NCI-H446 treated with DMSO at 0.1 percent for 48 hours (cell line): ENCODE measurements around the gene NOTO.

Source experiments
- DNase-seq: peaks from one replicate; lab custom pipeline; 2025; lab: John Stamatoyannopoulos, UW

Gene NOTO

GRCh38 chr2:73233932-73234832 is 31.8 kb downstream of the NOTO start, which contains the start of gene CCT7:
Gene CCT7, plus strand, starts transcription at chr2:73234308. Its CDS starts 71 bp downstream, at chr2:73234379.
- DNase-seq: peak; percentile 89

DNA sequence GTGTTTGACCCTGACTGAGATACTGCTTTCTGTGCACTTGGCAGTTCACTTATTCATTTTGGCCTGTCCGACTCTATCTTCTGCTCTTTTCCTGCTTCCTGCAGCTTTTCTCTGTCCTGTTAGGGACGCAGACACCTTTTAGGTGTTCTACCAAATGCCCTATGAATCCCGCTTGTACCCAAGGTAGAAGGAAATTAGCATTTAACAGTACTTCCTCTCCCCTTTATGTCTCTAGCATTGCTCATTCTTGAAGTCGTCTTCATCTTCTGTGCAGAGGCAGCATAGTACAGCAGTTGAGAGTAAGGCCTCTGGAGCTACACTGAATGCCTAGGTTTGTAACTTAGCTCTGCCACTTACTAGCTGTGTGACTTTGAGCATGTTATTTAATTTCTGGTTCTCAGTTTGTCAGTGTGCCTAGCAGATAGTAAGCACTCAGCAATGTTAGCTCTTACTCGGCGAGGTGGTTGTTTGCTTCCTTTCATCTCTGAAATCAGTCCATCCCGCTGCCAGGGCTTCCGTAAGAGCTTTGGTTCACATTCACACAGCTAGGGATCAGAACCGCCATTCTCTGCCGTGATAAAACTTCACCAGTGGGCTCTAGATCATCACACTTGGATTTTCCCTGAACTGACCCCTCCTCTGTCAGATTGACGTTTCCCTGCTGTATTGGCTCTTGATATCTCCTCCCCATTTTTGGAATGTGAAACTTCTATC is 33.1 kb downstream of the NOTO start:
- no peak for DNase-seq

DNA sequence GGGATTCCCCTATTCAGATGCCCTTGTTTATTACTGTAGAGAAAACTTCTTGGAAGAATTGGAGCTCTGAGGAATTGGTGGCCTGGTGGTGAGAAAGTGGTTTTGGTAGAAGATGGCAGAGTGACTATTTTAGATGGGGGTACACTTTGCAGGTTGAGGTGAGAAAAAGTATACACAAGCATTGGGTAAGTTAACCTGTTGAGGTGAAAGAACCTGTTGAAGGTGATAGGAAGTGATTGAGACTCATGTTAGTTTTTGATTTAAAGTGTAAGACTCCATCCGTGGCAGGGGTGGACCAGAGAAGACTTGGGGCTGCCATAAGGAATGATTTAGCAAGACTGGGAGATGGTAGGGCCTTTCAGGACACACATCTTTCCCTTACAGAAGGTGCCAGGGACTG is 34.8 kb downstream of the NOTO start:
- no peak for DNase-seq

GRCh38 chr2:73238149-73238548 is 35.8 kb downstream of the NOTO start:
- no peak for DNase-seq

- DNase-seq: no peak
Measured at GRCh38 chr2:73238976-73239375, 36.6 kb downstream of the NOTO start.

DNA sequence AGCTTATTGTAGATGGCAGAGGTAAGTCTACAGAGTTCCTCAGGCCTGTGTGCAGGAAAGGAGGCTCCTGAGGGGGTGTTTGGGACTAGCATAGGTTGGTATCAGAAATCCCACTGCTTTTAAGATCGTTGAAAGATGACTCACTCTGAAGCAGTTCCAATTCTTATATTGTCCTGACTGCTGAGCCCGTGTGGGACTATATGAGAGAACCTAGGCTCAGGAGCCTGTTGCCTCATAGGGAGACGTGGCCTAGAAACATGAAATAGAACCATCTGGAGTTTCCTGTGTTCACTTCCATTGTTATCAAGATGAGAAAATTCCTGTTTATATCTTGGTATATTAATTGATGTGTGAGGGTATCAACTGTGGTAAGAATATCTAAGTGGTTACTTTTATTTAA is 37.4 kb downstream of the NOTO start:
- DNase-seq: no peak

DNA sequence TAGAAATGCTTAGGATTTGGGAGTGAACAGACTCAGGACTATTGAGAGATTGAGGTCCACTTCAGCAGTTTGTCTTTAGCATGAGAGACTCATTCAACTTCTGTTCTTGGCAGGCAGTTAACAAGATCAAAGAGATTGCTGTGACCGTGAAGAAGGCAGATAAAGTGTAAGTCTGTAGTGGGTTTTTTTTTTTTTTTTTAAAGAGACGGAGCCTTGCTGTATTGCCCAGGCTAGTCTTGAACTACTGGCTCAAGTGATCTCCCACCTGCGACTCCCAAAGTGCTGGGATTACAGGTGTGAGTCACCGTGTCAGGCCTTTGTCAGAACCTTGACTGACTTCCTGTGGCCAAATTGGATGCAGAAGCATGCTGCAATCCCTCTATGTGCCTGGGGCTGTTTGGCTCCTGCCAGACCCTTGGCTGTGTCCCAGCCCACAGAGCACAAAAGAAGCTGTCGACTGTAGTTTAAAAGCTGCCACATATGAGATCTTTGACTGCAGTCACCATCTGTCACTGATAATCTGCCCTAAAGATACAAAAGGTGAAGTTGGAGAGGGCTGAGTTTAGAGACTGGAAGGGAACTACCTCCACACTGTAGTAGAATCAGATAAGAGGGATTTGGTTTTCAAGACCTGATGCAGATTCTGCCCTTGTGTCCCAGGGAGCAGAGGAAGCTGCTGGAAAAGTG is 41.7 kb downstream of the NOTO start:
- DNase-seq: peak; percentile 79

- no peak for DNase-seq
Measured at GRCh38 chr2:73244580-73244979, 42.2 kb downstream of the NOTO start.

GRCh38 chr2:73246850-73247249 is 44.5 kb downstream of the NOTO start:
- no peak for DNase-seq

GRCh38 chr2:73249636-73250035 is 47.3 kb downstream of the NOTO start:
- no peak for DNase-seq

DNA sequence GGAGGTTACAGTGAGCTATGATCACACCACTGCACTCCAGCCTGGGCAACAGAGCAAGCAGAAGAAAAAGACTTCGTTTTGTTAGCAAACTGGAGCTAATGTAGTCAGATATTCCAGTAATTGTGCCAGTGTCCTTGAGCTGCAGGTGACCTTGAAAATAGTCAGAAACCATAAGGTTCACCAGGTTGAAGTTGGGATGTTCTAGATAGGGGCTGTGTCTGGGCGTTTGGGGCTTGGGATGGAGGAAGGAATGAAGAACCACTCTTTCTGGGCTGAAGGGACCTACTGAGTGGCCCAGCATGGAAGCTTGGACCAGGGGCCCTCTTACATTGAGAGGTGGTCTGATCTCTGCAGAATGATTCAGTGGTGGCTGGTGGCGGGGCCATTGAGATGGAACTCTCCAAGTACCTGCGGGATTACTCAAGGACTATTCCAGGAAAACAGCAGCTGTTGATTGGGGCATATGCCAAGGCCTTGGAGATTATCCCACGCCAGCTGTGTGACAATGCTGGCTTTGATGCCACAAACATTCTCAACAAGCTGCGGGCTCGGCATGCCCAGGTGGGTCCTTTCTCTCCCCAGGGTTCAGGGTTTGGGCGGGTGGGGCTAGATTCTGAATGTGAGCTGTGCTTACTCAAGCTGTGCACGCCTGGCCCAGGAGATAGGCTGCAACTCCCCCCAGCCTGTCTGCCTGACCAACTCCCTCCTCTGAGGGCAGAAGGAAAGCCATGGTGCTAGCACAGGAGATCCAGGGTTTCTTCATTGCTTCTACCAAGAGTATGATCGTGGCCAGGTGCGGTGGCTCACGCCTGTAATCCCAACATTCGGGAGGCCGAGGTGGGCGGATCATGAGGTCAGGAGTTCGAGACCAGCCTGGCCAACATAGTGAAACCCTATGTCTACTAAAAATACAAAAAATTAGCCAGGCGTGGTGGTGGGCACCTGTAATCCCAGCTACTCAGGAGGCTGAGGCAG is 48.8 kb downstream of the NOTO start:
- DNase-seq: no peak

DNA sequence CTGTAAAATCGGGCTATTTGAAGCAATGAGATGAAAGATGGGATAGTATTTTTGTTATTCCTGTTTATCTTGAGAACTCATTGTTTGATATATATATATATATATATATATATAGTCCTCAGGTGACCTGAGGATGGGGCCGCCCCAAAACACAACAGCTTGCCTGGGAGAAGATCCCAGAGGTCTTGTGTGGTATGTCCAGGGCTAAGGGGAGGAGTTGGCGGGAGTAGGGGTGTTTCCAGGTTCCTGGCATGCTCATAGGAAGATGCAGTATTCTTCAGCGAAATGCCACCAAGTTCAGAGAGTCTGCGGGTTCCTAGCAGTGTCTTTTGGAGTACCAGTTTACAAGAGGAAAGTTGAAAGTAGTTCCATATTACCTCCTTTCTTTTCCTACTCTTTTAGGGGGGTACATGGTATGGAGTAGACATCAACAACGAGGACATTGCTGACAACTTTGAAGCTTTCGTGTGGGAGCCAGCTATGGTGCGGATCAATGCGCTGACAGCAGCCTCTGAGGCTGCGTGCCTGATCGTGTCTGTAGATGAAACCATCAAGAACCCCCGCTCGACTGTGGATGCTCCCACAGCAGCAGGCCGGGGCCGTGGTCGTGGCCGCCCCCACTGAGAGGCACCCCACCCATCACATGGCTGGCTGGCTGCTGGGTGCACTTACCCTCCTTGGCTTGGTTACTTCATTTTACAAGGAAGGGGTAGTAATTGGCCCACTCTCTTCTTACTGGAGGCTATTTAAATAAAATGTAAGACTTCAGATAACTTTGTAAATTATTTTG is 50.1 kb downstream of the NOTO start:
- DNase-seq: no peak

DNA sequence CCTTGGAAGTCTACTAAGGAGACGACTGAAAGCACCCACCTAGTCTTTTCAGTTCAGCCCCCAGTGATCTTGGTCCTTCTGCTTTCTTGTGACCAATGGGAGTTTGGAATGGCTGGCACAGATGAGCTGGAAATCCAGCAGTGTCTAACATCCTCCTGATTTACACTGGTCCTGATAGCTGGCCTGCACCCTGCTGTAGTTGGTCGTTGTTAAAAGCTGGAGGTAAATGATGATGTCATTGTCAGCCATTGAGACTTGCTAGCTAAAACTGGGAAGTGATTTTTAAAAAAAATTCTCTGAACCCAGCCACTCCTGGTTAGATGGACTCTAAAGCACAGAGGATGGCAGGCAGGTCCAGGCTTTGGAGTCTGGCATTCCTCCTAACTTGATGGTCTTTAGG is 51.0 kb downstream of the NOTO start:
- no peak for DNase-seq

- no peak for DNase-seq
Measured at GRCh38 chr2:73253901-73254300, 51.5 kb downstream of the NOTO start.

DNA sequence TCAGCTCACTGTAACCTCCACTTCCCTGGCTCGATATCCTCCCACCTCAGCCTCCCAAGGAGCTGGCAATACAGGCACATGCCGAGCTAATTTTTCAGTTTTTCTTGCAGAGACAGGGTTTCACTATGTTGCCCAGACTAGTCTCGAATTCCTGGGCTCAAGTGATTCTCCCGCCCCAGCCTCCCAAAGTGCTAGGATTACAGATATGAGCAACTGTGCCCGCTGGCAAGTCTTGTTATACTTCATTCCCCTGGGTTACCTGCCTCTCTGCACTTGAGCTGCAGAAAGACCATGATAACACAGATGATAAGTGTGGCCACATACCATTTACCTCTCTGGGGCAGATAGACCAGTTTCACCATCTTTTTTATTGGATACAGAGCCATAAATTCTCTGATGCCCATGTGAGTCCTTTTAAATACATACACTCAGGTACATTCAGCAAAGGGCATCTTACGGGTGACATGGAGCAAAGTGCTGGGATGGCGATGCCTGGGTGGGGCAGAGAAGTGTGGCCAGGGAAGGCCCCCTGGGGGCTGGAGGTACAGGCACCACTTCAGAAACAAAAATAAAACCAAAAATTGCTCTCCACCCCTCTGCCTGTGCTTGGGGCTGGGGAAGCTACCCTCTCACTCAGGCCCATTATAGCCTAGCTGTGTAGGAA is 52.1 kb downstream of the NOTO start:
- DNase-seq: no peak

DNA sequence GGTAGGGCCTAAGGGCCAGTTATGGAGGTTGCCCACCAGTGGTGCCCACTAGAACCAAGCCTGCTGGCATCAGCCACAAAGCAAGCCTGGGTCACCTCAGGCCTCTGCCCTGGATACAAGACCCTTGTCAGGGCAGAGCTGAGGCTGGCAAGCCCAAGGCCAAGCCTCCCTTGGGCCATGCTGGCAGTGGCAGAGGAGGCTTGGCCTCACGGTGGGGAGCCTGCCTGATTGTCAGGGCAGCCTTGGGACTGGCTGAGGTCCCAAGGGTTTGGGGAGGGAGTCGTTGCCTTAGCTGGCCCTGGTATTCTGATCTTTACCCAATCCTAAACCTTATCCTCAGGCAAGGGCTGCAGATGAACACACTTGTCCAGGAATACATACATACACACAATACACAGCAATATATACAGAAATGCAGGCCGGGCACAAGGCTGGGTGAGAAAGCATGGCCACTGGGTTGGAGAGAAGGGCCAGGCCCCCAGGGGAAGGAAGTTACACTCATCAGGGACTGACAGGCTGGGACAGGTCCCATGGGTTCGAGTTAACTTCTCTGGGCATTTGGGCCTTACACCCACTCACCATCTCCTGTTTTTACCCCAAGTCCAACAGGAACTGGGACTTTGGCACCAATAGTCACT is 52.8 kb downstream of the NOTO start:
- no peak for DNase-seq

GRCh38 chr2:73255907-73256617 is 53.7 kb downstream of the NOTO start:
- DNase-seq: no peak

DNA sequence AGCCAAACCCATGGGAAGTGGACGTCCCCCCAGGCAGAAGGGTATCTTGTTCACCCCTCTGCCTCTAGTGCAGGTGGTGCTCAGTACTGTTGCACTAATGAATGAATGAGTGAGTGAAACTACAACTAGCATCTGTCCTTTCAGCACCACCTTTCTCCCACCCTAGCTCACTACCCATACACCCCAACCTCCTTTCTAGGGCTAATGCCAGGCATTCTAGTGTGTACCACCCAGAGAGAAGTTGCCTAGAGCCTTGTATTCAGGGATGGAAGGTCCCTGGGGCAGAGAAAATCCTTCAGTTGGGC is 54.2 kb downstream of the NOTO start:
- no peak for DNase-seq

DNA sequence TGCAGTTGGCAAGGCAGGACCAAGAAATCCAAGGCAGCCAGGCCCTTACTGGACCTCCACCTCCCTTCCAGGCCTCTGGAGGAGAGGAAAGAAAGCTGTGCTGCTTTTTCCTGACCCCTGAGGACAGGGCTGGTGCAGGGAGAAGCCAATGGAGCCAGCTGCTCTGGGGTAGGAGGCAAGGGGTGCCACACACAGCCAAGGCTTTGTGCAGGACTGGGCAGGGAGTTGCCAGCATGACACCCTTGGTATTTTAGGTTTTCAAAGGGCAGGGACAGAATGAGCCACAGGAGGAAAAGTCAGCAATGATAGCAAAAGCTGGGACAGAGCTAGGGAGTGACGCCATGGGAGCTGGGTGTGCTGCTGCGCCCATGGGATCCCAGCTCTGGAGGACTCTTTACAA is 54.6 kb downstream of the NOTO start:
- DNase-seq: no peak
